Measurements from ENCODE around the gene ATP6V0D1.

DNA sequence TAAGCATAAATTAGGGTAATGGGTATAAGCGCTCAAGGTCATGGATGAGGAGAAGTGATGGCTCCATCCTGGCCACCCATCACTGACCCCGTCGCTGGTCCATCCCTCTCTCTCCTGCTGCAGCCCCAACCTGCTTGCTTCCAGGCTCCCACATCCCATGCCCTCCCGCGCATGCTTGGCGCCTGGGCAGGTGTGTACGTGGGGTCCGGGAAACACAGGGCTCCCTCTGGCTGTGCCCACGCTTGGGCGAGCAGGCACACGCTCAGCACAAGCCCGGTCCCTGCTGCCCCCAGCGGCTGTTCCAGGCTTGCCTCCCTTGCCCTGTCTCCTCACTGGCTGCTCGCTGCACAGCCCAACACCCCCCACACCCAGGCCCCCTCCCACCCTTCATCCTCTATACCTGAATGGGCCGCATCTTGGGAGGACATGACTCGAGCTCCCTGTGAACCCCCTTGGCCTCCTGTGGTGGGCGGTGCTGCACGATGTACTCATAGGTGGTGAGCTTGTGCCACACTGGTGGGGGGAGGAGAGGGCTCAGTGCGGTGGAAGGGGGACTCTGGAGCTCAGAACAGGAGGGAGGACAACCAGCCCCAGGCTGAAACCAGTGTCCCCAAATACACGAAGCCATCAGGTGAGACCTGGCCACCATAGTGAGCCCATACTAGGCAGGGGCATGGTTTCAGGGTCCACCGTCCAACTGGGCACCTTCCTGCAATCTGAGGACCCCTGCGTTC is 83.0 kb downstream of the ATP6V0D1 start:
- TF ChIP-seq CTCF (IDR thresholded peaks at IDR 0.05), result peak in 1 of 6 experiments; percentile 8
- no peak for TF ChIP-seq POLR2A (IDR thresholded peaks at IDR 0.05)

All from upper lobe of left lung (tissue), 4 donors.